ENCODE data around the gene KRT17. TPM values are rescaled to one million over a fixed set of nuclear protein-coding genes. Genes with fewer than 3 reads are reported as not detected.

KRT17 gene
- polyA plus RNA-seq, 1 donor (not counting 4 experiments of a cell fraction or from before 2014, with no cell fraction given) = 8,666 TPM

- Histone ChIP-seq H3K9me1 (ENCODE audit: control insufficient read depth, extremely low read depth, insufficient read depth, low read length) (no peaks in the 10 kb centered on the region), H3K4me2 (ENCODE audit: control insufficient read depth, extremely low read depth, insufficient read depth, low read depth, low read length) (peak overlapping the region; percentile 77), H2AFZ (ENCODE audit: control insufficient read depth, low read length) (no peak overlapping the region), H3K9me3 (ENCODE audit: control insufficient read depth, low read depth, low read length) (no peaks in the 10 kb centered on the region), H3K4me1 (ENCODE audit: control insufficient read depth, extremely low read depth, insufficient read depth, low read length) (peaks cover 55% of the 10 kb centered on the region), H3K9ac (ENCODE audit: control insufficient read depth, extremely low read depth, insufficient read depth, low read length) (peak overlapping the region; percentile 77), H3K36me3 (ENCODE audit: control insufficient read depth in 2 of 2, extremely low read depth in 1 of 2, insufficient read depth in 2 of 2, low read length in 2 of 2) (peaks cover 0 to 11% of the 10 kb centered on the region in 2 experiments), H3K27me3 (ENCODE audit: control insufficient read depth, extremely low read depth, insufficient read depth, low read length) (no peaks in the 10 kb centered on the region), H3K27ac (ENCODE audit: control insufficient read depth, insufficient read depth, low read length) (peak overlapping the region; percentile 97), H3K79me2 (ENCODE audit: control insufficient read depth, insufficient read depth, low read length) (peaks cover 3% of the 10 kb centered on the region), H3K4me3 (ENCODE audit: control insufficient read depth in 2 of 3, extremely low read depth in 1 of 3, insufficient read depth in 2 of 3, low read depth in 1 of 3, low read length in 3 of 3) (peak overlapping the region in 1 of 3 experiments; percentile 40), H4K20me1 (ENCODE audit: control insufficient read depth, extremely low read depth, insufficient read depth, low read length) (peaks cover 6% of the 10 kb centered on the region)
- FAIRE-seq = no peak
- DNase-seq (ENCODE audit: low read depth, low spot score) = no peak
- TF ChIP-seq EZH2 (IDR thresholded peaks at IDR 0.05; ENCODE audit: low read length) = no peak
- TF ChIP-seq CTCF (optimal IDR thresholded peaks at IDR 0.05 in 1 of 3, IDR thresholded peaks at IDR 0.05 in 1 of 3, conservative IDR thresholded peaks at IDR 0.05 in 1 of 3; ENCODE audit: extremely low read depth in 1 of 3, insufficient read depth in 2 of 3, low read length in 3 of 3) = no peak
- dilution Hi-C loops (cut with MboI; ENCODE audit: extremely low pct_ligation_motif_present, low sequenced_read_pairs) = no loop called here
Observed at GRCh38 chr17:41578971-41579370, 45.4 kb downstream of the KRT17 start.

GRCh38 chr17:41578538-41578937 is 45.8 kb downstream of the KRT17 start:
- H3K9me1 ChIP-seq (ENCODE audit: control insufficient read depth, extremely low read depth, insufficient read depth, low read length) = no peaks in the 10 kb centered on the region
- H2AFZ ChIP-seq (ENCODE audit: control insufficient read depth, low read length) = no peak overlapping the region
- peaks cover under 1% of the 10 kb centered on the region for H3K79me2 ChIP-seq (ENCODE audit: control insufficient read depth, insufficient read depth, low read length)
- DNase-seq (ENCODE audit: low read depth, low spot score) = no peak
- peaks cover 0 to 11% of the 10 kb centered on the region in 2 experiments for H3K36me3 ChIP-seq (ENCODE audit: control insufficient read depth in 2 of 2, extremely low read depth in 1 of 2, insufficient read depth in 2 of 2, low read length in 2 of 2)
- dilution Hi-C loops (cut with MboI; ENCODE audit: extremely low pct_ligation_motif_present, low sequenced_read_pairs) = no loop called here
- peaks cover 55% of the 10 kb centered on the region for H3K4me1 ChIP-seq (ENCODE audit: control insufficient read depth, extremely low read depth, insufficient read depth, low read length)
- no peak for TF ChIP-seq CTCF (optimal IDR thresholded peaks at IDR 0.05 in 1 of 3, IDR thresholded peaks at IDR 0.05 in 1 of 3, conservative IDR thresholded peaks at IDR 0.05 in 1 of 3; ENCODE audit: extremely low read depth in 1 of 3, insufficient read depth in 2 of 3, low read length in 3 of 3)
- TF ChIP-seq EZH2 (IDR thresholded peaks at IDR 0.05; ENCODE audit: low read length) = no peak
- H3K27me3 ChIP-seq (ENCODE audit: control insufficient read depth, extremely low read depth, insufficient read depth, low read length) = no peaks in the 10 kb centered on the region
- H3K9me3 ChIP-seq (ENCODE audit: control insufficient read depth, low read depth, low read length) = no peaks in the 10 kb centered on the region
- peaks cover 3% of the 10 kb centered on the region for H4K20me1 ChIP-seq (ENCODE audit: control insufficient read depth, extremely low read depth, insufficient read depth, low read length)
- peak overlapping the region; percentile 77 for H3K9ac ChIP-seq (ENCODE audit: control insufficient read depth, extremely low read depth, insufficient read depth, low read length)
- H3K27ac ChIP-seq (ENCODE audit: control insufficient read depth, insufficient read depth, low read length) = peak overlapping the region; percentile 97
- no peak for FAIRE-seq
- H3K4me3 ChIP-seq (ENCODE audit: control insufficient read depth in 2 of 3, extremely low read depth in 1 of 3, insufficient read depth in 2 of 3, low read depth in 1 of 3, low read length in 3 of 3) = no peak overlapping the region
- peak overlapping the region; percentile 77 for H3K4me2 ChIP-seq (ENCODE audit: control insufficient read depth, extremely low read depth, insufficient read depth, low read depth, low read length)

Measured in keratinocyte (primary cell).